AG10803 (cell line): Measurements from ENCODE around the gene DOLPP1.
A peak's percentile ranks its signal among the peaks of the same experiment; 100 is the strongest.

Experiments used
- DNase-seq: peaks from one replicate; pipeline ENCODE4 v3.0.0; 2010; ENCODE audit warnings: low read depth
- H3K4me3 ChIP-seq: 2 replicates; pipeline ENCODE4 v1.5.1; 2011; ENCODE audit warnings: mild to moderate bottlenecking, low read length, control low read depth
- TF ChIP-seq, protein P1 (sequence below): conservative IDR thresholded peaks from 2 replicates; pipeline ENCODE4 v1.5.1; 2011; ENCODE audit warnings: mild to moderate bottlenecking, low read length, control low read depth, inconsistent platforms

The DOLPP1 gene

DNA sequence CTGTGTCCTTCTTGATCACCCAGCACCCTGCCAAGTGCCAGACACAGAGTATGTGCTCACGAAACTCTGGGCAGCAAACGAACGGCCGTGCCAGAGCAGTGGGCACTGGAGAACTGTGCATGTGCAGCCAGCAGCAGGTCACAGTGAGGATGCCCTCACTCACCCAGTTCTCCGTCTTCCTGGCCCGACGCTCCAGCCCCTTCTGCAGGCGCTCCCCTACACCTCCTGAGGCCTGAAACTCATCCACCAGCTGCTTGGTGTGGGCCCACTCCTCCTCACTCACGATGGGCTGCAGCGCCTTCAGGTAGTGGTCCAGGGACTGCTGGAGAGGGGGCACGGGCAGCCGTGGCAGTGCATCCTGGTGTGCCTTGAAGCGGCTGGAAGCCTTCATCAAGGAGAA, 26.7 kb downstream of the DOLPP1 start:
- H3K4me3 ChIP-seq, result no peak overlapping the region
- TF ChIP-seq, protein P1, sequence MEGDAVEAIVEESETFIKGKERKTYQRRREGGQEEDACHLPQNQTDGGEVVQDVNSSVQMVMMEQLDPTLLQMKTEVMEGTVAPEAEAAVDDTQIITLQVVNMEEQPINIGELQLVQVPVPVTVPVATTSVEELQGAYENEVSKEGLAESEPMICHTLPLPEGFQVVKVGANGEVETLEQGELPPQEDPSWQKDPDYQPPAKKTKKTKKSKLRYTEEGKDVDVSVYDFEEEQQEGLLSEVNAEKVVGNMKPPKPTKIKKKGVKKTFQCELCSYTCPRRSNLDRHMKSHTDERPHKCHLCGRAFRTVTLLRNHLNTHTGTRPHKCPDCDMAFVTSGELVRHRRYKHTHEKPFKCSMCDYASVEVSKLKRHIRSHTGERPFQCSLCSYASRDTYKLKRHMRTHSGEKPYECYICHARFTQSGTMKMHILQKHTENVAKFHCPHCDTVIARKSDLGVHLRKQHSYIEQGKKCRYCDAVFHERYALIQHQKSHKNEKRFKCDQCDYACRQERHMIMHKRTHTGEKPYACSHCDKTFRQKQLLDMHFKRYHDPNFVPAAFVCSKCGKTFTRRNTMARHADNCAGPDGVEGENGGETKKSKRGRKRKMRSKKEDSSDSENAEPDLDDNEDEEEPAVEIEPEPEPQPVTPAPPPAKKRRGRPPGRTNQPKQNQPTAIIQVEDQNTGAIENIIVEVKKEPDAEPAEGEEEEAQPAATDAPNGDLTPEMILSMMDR, result no peak
- no peak for DNase-seq

DNA sequence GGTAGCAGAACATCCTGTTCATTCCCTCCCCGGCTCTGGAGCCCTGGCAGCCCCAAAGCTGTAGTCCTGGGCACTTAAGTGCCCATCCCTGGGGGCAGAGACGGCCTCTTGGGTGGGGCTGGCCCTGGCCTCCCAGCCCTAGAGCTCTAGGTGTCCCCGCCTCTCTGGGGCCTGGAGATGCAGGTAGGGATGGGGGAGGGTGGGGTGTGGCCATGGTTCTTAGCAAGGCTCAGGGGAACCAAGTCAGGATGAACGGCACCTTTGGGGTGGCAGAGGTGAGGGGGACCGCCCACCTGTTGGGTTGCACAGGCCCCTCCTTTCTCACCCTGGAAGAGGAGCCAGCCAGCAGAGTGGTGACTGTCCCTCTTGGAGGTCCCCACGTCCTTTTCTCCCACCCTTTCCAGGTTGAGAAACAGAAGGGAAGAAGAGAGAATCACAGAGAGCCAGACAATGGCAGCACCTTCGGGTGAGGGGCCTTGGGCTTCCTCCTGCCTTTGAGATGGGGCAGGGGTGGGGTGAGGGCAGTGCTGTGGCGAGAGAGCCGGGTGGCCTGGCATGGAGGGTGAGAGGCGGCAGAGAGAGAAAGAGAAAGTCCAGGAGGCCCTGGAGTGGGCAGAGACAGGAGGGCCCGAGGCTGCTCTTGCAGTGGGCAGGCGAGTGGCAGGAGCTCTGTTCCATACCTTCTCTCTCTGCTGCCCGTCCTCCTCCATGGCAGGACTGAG, 27.3 kb downstream of the DOLPP1 start:
- DNase-seq, result no peak
- TF ChIP-seq, protein P1, result no peak
- H3K4me3 ChIP-seq, result no peak overlapping the region

DNA sequence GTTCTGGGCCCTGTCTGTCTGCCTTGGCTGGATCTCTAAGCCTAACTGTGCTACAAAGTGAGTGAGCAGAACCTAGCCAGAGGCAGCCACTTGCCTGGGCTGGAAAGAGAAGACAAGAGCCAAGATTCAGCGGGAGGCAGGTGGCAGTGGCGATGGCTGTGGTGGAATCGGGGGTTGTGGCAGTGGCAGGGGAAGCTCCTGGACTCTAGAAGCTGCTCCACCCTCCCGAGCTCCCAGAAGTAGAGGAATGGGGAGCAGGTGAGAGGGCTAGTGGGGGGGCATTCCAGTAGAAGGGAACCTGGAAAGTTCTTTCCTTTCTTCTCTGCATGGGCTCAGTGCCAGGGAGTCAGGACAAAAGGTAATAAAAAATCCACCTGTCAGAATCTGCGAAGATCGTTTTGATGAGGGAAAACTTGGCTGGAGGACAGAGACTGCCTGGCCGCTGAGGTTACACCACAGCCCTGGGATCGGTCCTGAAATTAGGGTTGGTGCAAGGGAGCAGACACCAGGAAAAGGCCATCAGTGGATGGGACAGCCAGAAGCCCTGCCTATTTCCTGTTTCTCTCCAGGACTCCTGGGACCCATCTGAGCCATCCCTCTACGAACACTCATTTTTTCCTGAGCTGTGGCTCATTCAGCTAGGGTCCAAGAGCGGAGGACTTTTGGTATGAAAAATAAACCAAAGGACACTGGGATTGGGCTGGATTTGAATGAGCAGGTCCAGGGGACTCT, 28.1 kb downstream of the DOLPP1 start:
- TF ChIP-seq, protein P1, result no peak
- DNase-seq, result no peak
- peak overlapping the region; percentile 77 for H3K4me3 ChIP-seq

DNA sequence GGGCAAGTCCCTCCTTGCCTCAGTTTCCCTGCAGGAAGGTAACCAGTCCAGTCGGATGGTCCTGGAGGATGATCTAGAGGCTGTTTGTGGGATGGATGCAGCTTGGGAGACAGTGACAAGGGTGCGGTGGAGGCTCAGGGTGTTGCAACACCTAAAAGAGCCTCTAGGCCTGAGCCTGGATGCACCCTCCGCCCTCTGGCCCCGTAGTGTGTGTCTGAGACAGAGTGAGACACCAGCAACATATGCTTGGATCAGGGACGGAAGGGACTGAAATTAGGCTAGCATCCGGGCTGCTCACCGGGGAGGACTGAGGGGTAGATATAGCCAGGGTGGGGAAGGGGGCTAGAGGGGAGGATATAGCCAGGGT, 28.6 kb downstream of the DOLPP1 start:
- DNase-seq, result peak; percentile 58
- TF ChIP-seq, protein P1, result no peak
- H3K4me3 ChIP-seq, result peak overlapping the region; percentile 77

DNA sequence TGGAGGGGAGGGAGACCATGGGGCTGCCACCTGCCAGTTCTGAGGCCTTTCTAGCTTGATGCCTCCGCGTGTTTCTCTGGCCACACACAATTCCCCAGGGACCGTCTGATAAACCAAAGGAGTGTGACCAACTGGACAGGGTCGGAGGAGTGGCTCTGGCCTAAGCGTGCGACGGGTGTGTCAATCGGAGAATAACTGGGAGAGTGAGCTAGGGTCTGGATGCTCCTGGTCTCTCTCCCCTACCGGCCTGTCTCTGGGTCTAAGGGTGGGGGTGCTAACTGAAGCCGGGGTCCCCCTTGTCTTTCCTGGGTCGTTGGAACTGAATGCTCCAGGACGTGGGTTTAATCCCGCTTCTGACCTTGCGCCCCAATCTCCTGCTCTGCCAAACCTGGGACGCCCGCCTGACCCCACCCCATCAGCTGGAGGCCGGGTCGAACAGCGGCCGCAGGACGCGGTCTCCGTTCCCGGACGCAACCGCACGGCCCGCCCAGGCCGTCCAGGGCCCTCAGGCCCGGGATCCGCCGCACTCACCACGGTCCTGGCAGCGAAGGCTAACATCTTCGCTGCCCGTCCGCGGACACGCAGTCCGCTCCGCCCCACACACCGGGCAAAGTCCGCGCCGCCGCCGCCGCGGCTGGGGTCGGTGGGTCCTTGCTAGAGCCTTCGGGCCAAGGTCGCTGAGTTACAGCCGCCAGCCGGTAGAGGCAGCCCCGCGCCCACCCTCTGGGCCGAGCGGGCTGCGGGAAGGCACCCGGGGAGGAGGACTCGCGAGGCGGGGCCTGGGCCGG, 29.2 kb downstream of the DOLPP1 start:
- DNase-seq, result peak; percentile 48
- peak overlapping the region; percentile 77 for H3K4me3 ChIP-seq

DNA sequence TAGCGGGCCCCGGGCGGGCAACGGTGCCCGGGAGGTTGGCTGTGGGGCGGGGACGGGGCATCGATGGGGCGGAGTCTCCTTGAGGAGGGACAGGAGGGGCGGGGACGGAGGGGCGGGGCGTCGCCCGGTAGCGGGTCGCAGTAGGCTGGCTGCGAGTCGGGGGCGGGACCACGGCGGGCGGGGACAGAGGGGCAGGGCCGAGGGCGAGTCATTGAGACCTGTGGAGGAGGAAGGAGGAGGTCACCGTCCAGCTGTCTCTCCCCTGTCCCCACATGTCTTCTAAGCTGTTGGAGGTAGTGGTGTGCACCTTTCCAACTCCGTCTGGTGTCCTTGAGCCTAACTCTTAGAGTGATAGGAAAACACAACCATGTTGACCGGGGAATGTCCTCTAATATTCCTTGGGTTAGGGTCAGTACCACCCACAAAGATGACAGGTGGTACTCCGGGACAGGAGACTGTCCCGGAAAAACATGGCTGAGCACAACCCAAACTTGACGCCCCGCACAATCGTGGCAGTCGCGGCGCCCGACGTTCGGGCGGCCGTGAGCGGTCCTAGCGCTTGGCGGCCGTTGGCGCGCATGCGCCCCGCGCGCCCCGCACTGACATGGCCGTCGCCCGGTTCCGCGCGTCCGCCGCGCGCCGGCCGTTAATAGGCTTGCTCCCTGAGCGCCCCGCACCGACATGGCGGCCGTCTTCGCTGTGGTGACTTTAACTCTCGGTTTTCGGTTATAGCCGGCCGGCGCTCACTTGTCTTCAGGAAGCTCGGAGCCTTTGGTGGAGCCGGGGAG, 30.0 kb downstream of the DOLPP1 start, which contains the start of the genes CRAT and PTPA:
Gene CRAT (minus strand): TSS at position 54 of the 788 bp plus-strand sequence. CDS start 284 bp downstream, outside the sequence.
Gene PTPA (plus strand): TSS at position 676 of the 788 bp plus-strand sequence. CDS start 186 bp downstream, outside the sequence.
- peak; percentile 94 for DNase-seq
- H3K4me3 ChIP-seq, result peak within 1 kb of the TSS; percentile 85
- TF ChIP-seq, protein P1, result no peak

More for the DNA sequence above, 29.2 kb downstream of the DOLPP1 start:
- TF ChIP-seq, protein P1, result no peak
